Measurements from ENCODE around the gene VPS16. TPM values are rescaled to one million over a fixed set of nuclear protein-coding genes. Genes with fewer than 3 reads are reported as not detected.
A peak's percentile ranks its signal among the peaks of the same experiment; 100 is the strongest.

The VPS16 gene
- total RNA-seq, 1 experiment from 2014 or later = 38.1 TPM

- H3K4me2 ChIP-seq (ENCODE audit: low read length) = no peak overlapping the region
- POLR2A ChIA-PET = no interaction called here
- no TSS peak for BruUV-seq (replicated peaks)
- H3K9me3 ChIP-seq (ENCODE audit: control insufficient read depth in 1 of 2, insufficient read depth in 1 of 2, low read depth in 1 of 2, low read length in 2 of 2) = peaks cover 4 to 9% of the 10 kb centered on the region in 2 experiments; a peak in 1 of 4 replicates
- TF ChIP-seq SIN3A (IDR thresholded peaks at IDR 0.05; ENCODE audit: low read depth) = no peak
- TF ChIP-seq, protein P1, sequence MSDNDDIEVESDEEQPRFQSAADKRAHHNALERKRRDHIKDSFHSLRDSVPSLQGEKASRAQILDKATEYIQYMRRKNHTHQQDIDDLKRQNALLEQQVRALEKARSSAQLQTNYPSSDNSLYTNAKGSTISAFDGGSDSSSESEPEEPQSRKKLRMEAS (IDR thresholded peaks at IDR 0.05) = no peak
- H3K4me3 ChIP-seq (replicated peaks in 1 of 2; ENCODE audit: low read depth in 1 of 2, low read length in 2 of 2) = no peak overlapping the region
- no peak overlapping the region for H3K9ac ChIP-seq (ENCODE audit: low read length)
- H3K79me2 ChIP-seq (ENCODE audit: insufficient read depth, low read length) = no peaks in the 10 kb centered on the region
- H3K36me3 ChIP-seq (ENCODE audit: control insufficient read depth in 1 of 2, insufficient read depth in 2 of 2, low read length in 2 of 2) = no peaks in the 10 kb centered on the region
- H3K4me1 ChIP-seq (ENCODE audit: control insufficient read depth in 1 of 2, insufficient read depth in 2 of 2, low read length in 2 of 2) = peaks cover 3 to 12% of the 10 kb centered on the region in 2 experiments; a peak in 2 of 4 replicates
- DNase-seq (ENCODE audit: low read depth, low spot score) = no peak
- H2AFZ ChIP-seq (ENCODE audit: low read depth, low read length, poor library complexity, severe bottlenecking) = no peak overlapping the region
- H3K27me3 ChIP-seq (ENCODE audit: insufficient read depth, low read length) = peaks cover 4% of the 10 kb centered on the region; the same call in 1 of the 2 replicates
- intact Hi-C loops (cut with micrococcal nuclease) = no loop called here
- CTCF ChIA-PET = no interaction called here
- no peaks in the 10 kb centered on the region for H3K9me2 ChIP-seq (ENCODE audit: insufficient read depth)
- no peaks in the 10 kb centered on the region for H4K20me1 ChIP-seq (ENCODE audit: insufficient read depth)
- RAD21 ChIA-PET (ENCODE audit: low non-redundant PET in 1 of 2, low total read pairs in 2 of 2, uncharacterized antibody in 2 of 2, unreplicated experiment in 2 of 2) = no interaction called here
- ATAC-seq = no peak
- no peak overlapping the region for H3K27ac ChIP-seq (ENCODE audit: low read depth, low read length)
Observed at GRCh38 chr20:2809690-2810089, 30.9 kb upstream of the VPS16 start.

GRCh38 chr20:2812189-2812588 is 28.4 kb upstream of the VPS16 start:
- H3K4me1 ChIP-seq (ENCODE audit: control insufficient read depth in 1 of 2, insufficient read depth in 2 of 2, low read length in 2 of 2) = peaks cover 0 to 16% of the 10 kb centered on the region in 2 experiments; a peak in 1 of 4 replicates
- no peaks in the 10 kb centered on the region for H3K36me3 ChIP-seq (ENCODE audit: control insufficient read depth in 1 of 2, insufficient read depth in 2 of 2, low read length in 2 of 2)
- peaks cover 4 to 9% of the 10 kb centered on the region in 2 experiments; a peak in 1 of 4 replicates for H3K9me3 ChIP-seq (ENCODE audit: control insufficient read depth in 1 of 2, insufficient read depth in 1 of 2, low read depth in 1 of 2, low read length in 2 of 2)
- BruUV-seq (replicated peaks) = no TSS peak
- H3K27ac ChIP-seq (ENCODE audit: low read depth, low read length) = no peak overlapping the region
- ChIA-PET CTCF (no interaction called here), RAD21 (ENCODE audit: low non-redundant PET in 1 of 2, low total read pairs in 2 of 2, uncharacterized antibody in 2 of 2, unreplicated experiment in 2 of 2) (no interaction called here), POLR2A (no interaction called here)
- H3K79me2 ChIP-seq (ENCODE audit: insufficient read depth, low read length) = no peaks in the 10 kb centered on the region
- no peaks in the 10 kb centered on the region for H3K9me2 ChIP-seq (ENCODE audit: insufficient read depth)
- H4K20me1 ChIP-seq (ENCODE audit: insufficient read depth) = no peaks in the 10 kb centered on the region
- H2AFZ ChIP-seq (ENCODE audit: low read depth, low read length, poor library complexity, severe bottlenecking) = no peak overlapping the region
- ATAC-seq = no peak
- H3K9ac ChIP-seq (ENCODE audit: low read length) = no peak overlapping the region
- H3K4me2 ChIP-seq (ENCODE audit: low read length) = no peak overlapping the region
- no peak overlapping the region for H3K4me3 ChIP-seq (replicated peaks in 1 of 2; ENCODE audit: low read depth in 1 of 2, low read length in 2 of 2)
- H3K27me3 ChIP-seq (ENCODE audit: insufficient read depth, low read length) = peaks cover 3% of the 10 kb centered on the region; the same call in 1 of the 2 replicates
- intact Hi-C loops (cut with micrococcal nuclease) = no loop called here
- TF ChIP-seq EGR1 (IDR thresholded peaks at IDR 0.05; ENCODE audit: low read depth) (no peak), SRF (IDR thresholded peaks at IDR 0.05; ENCODE audit: low read depth) (no peak), ZNF274 (IDR thresholded peaks at IDR 0.05; ENCODE audit: low read depth, low read length) (no peak), POLR2A (IDR thresholded peaks at IDR 0.05; ENCODE audit: borderline replicate concordance, extremely low read depth, insufficient read depth, insufficient read length) (no peak), POLR2AphosphoS5 (IDR thresholded peaks at IDR 0.05; ENCODE audit: low read depth, low read length) (no peak), EZH2 (IDR thresholded peaks at IDR 0.05) (no peak), ZBTB33 (IDR thresholded peaks at IDR 0.05; ENCODE audit: extremely low read depth, insufficient replicate concordance, low read length) (no peak), CBX3 (IDR thresholded peaks at IDR 0.05; ENCODE audit: low read depth) (peak; percentile 51; the same call in 1 of the 2 replicates)
- DNase-seq (ENCODE audit: low read depth, low spot score) = no peak
